HG03066 (cell line): ENCODE measurements around the gene POLR2L.

ENCODE experiments used
- ATAC-seq: cut with Tn5 transposase; IDR thresholded peaks from one replicate; pipeline ENCODE4 v1.9.1; 2021; ENCODE audit warnings: low read depth; ENCODE audit not compliant: unreplicated experiment

The POLR2L gene

GRCh38 chr11:813456-814096 is 28.8 kb downstream of the POLR2L start:
- no peak for ATAC-seq

GRCh38 chr11:813072-813455 is 29.3 kb downstream of the POLR2L start:
- ATAC-seq: no peak

- no peak for ATAC-seq
Measured at GRCh38 chr11:812390-812789, 29.9 kb downstream of the POLR2L start.

- ATAC-seq: no peak
Measured at GRCh38 chr11:811446-812245, 30.7 kb downstream of the POLR2L start.

GRCh38 chr11:810040-810567 is 32.2 kb downstream of the POLR2L start:
- no peak for ATAC-seq

GRCh38 chr11:809287-810039 is 32.9 kb downstream of the POLR2L start, which contains the start of gene RPLP2:
Gene RPLP2, plus strand, starts transcription at chr11:809967. Its CDS starts 268 bp downstream, at chr11:810235.
- ATAC-seq: peak; percentile 72

GRCh38 chr11:808427-809286 is 33.7 kb downstream of the POLR2L start:
- no peak for ATAC-seq

GRCh38 chr11:804599-804964 is 37.7 kb downstream of the POLR2L start:
- no peak for ATAC-seq

GRCh38 chr11:803770-804598 is 38.3 kb downstream of the POLR2L start:
- no peak for ATAC-seq

GRCh38 chr11:803467-803742 is 38.9 kb downstream of the POLR2L start:
- no peak for ATAC-seq

GRCh38 chr11:802693-803466 is 39.4 kb downstream of the POLR2L start:
- ATAC-seq: no peak

- no peak for ATAC-seq
Measured at GRCh38 chr11:802018-802617, 40.2 kb downstream of the POLR2L start.

- no peak for ATAC-seq
Measured at GRCh38 chr11:801097-801780, 41.1 kb downstream of the POLR2L start.

- no peak for ATAC-seq
Measured at GRCh38 chr11:800473-800872, 41.9 kb downstream of the POLR2L start.

GRCh38 chr11:799641-800316 is 42.5 kb downstream of the POLR2L start:
- ATAC-seq: no peak

- peak; percentile 45 for ATAC-seq
Measured at GRCh38 chr11:798093-798713, 44.1 kb downstream of the POLR2L start, which contains the start of gene SLC25A22. Gene SLC25A22, minus strand, starts transcription at chr11:798281. Its CDS starts 3,275 bp downstream, at chr11:795006.
